NCI-H446 treated with DMSO at 0.1 percent for 48 hours (cell line): Measurements from ENCODE around the gene COL4A2.
"Not testable (repeated sequence)": the region's sequence is repeated elsewhere in the genome, so short reads cannot be mapped to it uniquely, and the experiment has no call there.

Experiments used
- DNase-seq: peaks from one replicate; lab custom pipeline; 2025; lab: John Stamatoyannopoulos, UW

Gene COL4A2

DNA sequence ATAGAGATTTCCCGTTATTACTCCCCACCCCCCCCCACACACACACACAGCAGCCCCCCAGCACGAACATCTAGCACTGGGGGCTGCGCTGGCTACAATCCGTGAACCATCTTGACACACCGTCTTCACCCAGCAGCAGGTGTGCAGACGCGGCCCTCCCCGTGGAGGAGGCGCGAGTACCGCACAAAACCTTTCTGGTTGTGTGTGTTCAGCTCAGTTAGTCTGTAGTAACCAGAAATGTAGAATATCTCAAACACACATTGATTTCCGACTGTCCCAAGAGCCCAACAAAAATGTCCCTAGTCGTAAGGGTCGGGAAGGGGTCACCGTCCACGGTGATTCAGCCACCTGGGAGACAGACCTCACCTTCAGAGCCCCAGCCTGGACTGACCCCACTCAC, 131.7 kb downstream of the COL4A2 start:
- no peak for DNase-seq

DNA sequence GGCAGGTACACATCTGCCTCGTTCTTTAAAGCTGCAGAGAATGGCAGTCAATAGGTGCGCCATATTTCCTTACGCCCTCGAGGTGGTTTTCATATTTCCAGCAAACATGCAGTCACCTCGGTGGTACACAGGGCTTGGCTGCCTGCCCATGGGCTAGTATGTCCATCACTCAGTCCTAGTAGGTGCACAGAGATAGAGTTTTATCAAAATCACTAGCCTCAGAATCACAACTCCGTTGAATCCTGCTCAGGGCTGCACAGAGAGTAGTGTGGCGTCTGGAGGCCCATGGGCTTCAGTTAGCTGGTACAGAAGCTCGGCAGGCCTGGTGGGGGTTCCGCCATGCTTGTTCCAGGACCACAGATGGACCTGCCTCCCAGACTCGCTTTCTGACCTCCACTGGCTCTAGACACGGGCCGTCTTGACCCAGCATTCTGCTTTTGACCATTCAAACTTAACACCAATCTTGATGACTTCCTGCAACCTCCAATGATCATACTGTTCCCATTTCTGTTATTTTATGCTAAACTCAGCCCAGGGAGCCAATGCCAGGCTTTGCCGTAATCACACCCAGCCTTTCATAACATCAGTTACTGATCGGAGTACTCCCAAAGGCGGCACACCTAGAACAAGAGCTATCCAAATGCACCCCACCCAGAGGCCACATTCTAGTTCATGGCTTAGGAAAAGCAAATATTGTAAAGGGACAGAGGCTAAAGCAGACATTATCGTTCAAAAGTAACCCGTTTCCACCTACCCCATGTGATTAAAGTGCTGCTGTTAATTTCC, 134.1 kb downstream of the COL4A2 start:
- no peak for DNase-seq

DNA sequence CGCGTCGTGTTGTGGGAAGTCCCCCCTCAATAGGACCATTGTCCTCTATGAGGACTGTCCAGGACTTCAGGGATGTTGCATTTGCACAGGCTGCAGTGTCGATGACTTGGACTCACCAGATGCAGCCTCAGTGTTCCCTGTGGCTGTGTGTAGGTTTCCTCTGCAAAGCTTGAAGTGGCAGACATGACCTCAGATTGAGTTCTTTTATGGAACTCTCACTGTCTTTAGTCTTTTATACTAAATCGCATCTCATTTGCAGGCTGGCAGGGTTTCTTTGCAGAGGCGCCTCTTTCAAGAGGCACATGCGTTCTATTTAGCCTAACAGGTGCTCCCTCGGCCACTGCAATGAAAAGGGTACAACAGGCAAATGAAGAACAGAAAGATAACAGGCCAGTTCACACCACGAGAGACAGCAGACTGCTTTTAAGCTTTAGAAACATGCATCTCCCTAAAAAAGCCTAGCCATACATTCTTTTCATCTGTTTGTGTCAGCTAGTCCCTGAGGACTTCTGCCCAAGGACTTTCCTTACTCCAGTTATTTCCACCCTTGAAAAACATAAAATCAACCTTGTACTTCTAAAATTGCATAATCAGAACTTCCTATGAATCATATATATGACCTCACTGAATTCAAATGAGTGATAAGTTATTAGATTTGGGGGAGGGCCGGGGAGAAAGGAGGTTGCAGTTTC, 136.0 kb downstream of the COL4A2 start:
- DNase-seq: no peak

- no peak for DNase-seq
These were observed 136.6 kb downstream of the COL4A2 start for GRCh38 chr13:110443622-110444225.

DNA sequence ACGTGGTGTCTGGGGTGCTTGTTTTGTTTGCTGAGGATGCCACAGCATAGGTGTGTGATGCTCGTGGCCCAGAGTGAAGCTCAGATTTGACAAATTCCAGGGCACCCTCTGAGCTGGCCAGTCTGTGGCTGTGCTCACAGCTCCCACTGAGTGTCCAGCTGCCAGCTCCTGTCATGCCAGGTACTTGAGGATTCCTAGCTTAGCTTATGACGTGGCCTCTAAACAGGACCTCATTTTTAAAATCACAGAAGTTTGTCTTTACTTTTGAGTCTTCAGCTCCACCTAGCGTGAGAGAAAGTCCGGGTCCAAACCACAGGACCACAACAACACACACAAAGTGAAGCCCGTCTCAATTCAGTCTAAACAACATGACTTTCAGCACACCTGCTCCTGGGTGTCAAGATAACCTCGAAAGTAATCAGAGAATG, 137.2 kb downstream of the COL4A2 start:
- DNase-seq: no peak

DNA sequence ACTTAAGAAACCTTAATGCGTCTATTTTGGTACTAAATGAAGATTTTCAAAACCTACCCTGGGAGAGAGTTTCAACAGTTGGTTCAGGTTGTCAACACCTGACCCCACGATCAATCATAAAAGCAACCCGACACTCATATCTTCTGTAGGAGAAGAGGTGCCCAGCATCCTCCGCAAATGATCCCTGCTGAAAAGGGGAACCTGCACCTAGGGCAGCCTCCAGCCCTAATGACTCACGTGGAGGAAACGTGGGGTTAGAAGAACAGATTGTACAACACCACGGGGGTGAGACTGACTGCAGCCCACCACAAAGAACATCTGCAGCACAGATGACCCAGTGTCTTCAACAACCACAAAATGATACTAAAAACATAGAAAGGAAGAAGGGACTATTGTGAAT, 138.1 kb downstream of the COL4A2 start:
- no peak for DNase-seq

- no peak for DNase-seq
These were observed 138.9 kb downstream of the COL4A2 start for GRCh38 chr13:110445722-110446574.

DNA sequence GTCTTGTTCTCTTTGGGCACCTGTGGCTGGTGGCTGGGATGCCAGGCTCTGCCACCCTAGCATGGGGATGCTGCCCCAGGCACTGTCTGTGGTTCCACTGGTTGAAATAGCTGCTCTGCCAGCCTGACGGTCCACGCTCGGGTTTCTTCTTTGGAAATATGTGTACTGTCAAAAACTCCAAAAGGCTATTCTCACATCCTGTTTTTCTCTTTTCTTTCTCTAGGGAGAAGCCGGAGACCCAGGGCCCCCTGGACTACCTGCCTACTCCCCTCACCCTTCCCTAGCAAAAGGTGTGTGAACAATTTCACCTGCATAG, 139.4 kb downstream of the COL4A2 start:
- no peak for DNase-seq

DNA sequence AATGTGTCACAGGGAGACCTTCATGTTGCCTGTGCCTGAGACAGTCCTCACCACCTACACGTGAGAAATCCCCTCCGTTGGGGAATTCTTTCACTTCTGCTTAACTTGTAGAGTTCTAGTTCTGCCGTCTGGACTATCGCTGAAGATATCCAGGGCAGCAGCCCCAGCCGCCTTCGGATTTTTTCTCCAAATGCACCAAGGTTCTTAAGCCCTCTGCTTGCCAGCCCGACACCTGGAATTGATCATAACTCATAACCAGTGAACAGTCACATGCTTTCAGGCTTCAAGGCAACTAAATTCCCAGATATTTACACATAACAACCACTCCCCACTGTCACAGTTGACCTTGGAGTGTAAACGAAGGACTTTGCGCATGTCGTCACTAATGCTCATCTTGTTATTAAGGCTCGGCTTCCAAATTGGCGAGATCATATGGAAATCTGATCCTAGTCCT, 140.0 kb downstream of the COL4A2 start:
- DNase-seq: no peak

DNA sequence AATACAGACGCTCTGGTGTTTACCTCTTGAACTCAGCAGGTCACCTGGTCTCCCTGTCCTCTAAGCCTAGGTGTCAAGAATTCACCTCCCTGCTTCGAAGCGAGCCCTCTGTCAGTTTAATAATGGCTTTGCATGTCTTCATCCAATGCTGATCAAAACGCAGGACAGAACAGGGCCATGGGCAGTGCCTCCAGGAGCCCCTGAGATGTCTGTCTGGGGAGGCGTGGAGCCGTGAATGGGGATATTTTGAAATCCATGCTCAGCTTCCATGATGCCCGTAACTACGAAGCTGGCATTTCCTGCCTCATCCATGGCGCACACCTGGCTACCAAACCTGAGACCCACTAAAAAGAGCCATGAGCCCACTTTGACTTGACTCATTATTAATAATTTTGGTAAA, 140.7 kb downstream of the COL4A2 start:
- no peak for DNase-seq

DNA sequence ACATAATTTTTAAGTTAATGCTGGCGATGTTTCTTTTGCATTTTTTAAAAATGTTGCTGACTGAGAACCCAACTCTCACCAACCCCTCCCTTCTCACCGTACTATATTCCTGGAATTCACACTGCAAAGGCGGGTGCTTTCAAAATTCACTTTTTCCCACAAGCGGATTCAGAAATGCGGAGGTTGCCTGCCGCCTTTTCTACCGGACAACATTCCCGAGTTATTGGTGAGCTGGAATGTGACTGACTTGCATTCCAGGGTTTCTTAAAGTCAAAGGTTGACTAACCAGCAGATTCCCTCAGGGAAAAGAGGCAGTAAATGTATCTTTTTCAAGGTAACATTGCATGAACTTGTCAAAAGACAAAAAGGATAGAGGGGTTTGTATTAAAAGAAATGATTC, 141.1 kb downstream of the COL4A2 start:
- no peak for DNase-seq

DNA sequence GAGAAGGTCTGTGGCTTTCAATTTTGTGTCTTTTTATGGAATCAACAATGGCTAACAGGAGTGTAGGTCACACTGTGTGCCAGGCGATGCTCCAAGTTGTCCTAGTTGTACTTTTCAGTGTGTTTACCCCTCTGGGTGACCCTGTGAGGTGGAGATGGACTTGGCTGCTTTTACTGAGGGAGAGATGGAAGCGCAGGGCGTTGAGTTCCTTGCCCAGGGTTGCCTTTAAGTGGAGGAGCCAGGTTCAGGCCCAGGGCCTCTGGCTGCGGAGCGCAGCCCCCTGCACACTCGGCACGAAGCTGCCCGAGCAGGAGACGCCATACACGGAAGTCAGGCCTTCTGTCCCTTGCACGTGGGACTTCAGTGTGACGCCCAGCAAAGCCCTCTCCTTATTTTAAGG, 141.6 kb downstream of the COL4A2 start:
- DNase-seq: no peak

DNA sequence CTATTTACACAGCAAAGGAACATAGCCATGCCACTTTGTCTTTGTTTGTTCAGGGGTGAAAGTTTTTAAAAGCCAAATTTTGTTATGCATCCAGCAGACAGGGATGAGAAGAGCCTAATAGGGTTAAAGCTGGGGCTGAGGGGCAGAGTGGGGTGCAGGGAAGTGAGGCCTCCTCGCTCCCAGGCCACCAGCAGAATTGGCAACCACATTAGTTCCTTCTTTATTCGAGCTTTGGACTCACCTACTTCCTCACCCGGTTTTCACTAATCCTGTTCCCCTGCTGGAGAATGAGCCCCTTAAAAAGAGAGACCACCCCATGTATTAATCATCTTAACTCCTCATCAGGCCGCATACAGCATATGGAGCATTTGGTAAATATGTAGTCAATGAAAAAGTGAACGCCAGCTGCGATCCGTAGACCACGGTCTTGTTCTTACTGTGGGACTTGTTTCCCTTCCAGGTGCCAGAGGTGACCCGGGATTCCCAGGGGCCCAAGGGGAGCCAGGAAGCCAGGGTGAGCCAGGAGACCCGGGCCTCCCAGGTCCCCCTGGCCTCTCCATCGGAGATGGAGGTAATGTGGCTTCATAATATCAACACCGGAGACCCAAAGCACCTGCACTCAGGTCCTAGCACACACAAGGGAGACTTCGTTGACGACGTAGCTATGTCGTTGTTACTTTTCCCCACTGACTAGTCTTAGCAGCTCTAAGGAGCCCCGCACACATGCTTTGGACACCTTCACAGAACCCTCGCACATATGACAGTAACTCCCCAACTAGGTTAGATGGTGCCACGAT, 142.3 kb downstream of the COL4A2 start:
- no peak for DNase-seq

- DNase-seq: no peak
These were observed 143.2 kb downstream of the COL4A2 start for GRCh38 chr13:110450016-110450900.

DNA sequence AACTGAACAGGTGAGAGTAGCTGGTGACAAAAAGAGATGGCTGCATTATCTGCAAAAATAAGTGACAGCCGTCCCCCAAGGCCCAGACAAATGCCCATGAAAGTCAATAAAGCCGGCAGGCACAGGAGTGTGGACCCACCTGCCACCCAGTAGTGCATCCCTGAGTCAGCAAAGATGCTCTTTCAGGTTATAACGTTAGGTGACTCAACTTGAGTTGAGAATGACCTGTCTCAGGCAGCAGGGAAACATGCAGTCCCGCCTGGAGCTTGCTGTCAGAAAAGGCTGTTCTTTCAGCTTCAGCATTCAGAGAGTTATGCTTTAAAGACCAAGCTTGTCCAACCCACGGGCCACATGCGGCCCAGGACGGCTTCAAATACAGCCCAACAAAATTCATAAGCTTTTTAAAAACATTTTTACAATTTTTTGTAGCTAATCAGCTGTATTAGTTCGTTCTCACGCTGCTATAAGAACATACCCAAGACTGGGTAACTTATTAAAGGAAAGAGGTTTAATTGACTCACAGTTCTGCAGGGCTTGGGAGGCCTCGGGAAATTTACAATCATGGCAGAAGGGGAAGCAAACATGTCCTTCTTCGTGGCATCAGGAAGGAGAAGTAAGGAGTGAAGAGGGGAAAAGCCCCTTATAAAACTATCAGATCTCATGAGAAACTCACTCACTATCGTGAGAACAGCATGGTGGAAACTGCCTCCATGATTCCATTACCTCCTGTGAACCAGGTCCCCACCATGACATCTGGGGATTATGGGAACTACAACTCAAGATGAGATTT, 144.1 kb downstream of the COL4A2 start:
- no peak for DNase-seq

DNA sequence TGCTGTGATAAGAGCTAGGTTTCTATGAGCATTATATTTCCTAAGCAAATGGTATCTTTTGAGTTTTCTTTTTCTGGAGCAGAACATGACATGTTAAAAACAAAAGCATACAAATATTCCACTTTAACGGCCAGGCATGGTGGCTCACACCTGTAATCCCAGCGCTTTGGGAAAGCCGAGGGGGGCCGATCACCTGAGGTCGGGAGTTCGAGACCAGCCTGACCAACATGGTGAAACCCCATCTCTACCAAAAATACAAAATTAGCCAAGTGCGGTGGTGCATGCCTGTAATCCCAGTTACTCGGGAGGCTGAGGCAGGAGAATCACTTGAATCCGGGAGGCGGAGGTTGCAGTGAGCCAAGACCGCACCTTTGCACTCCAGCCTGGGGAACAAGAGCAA, 146.0 kb downstream of the COL4A2 start:
- DNase-seq: not testable (repeated sequence)

- no peak for DNase-seq
These were observed 146.7 kb downstream of the COL4A2 start for GRCh38 chr13:110453797-110454196.

GRCh38 chr13:110454227-110454859, 147.3 kb downstream of the COL4A2 start:
- DNase-seq: no peak

DNA sequence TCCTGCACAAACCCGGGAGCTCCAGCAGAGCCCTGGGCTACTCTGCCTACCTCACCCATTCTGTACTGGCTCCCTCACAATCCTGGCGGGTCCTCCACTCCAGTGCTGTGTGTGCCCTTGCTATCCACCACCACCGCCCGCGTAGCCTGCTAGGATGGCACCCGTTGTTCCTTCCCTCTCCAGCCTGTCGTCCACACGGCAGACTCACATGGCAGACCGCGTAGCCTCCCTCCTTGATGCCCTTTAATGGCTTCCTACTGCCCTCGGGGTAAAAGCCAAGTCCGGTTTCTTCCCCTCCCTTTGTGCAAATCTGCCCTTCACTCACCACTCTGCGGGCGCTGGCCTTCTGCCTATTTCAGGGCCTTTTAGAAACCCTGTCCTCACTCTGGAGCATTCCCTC, 147.9 kb downstream of the COL4A2 start:
- no peak for DNase-seq
